WTC11 (cell line): Measurements from ENCODE around the gene FGF8. TPM values are rescaled to one million over a fixed set of nuclear protein-coding genes. Genes with fewer than 3 reads are reported as not detected.

ENCODE experiments used
- ATAC-seq: fragments of 200-7000 bp; cut with Tn5 transposase; 2 replicates; pipeline ENCODE4 v1.10.0; 2021; ENCODE audit warnings: mild to moderate bottlenecking, moderate library complexity
- CTCF ChIA-PET: fragments of 300-600 bp; sonication (Branson Sonifier 250); formaldehyde crosslinking; loops from one replicate; lab custom pipeline; 2021; ENCODE audit warnings: antibody characterized with exemption; lab: Charles Lee
- POLR2A ChIA-PET: fragments of 350-600 bp; sonication (Branson Sonifier 250); formaldehyde crosslinking; loops from one replicate; lab custom pipeline; 2021; ENCODE audit warnings: antibody characterized with exemption; lab: Charles Lee
- DNase-seq: peaks from one replicate; pipeline ENCODE4 v3.0.0; 2021; ENCODE audit warnings: low spot score
- H3K27ac Mint-ChIP-seq: 2 replicates; pipeline ENCODE4 v1.8.0; 2021; ENCODE audit warnings: mixed read lengths
- H3K27me3 Mint-ChIP-seq: 2 replicates; pipeline ENCODE4 v1.8.0; 2021; ENCODE audit warnings: low read depth, mild to moderate bottlenecking, moderate library complexity, mixed read lengths
- H3K36me3 Mint-ChIP-seq: 2 replicates; pipeline ENCODE4 v1.8.0; 2021; ENCODE audit warnings: mixed read lengths
- H3K4me1 Mint-ChIP-seq: 2 replicates; pipeline ENCODE4 v1.8.0; 2022; ENCODE audit warnings: mixed read lengths
- H3K4me3 Mint-ChIP-seq: 2 replicates; pipeline ENCODE4 v1.8.0; 2021; ENCODE audit warnings: mild to moderate bottlenecking, moderate library complexity, mixed read lengths
- H3K9me3 Mint-ChIP-seq: 2 replicates; pipeline ENCODE4 v1.8.0; 2021; ENCODE audit warnings: mixed read lengths
- AFF4 ChIP-seq: sonication (generic); formaldehyde crosslinking; IDR thresholded peaks from 2 replicates; pipeline ENCODE4 v1.8.1; 2023; ENCODE audit warnings: mild to moderate bottlenecking, missing genetic modification reagents, borderline replicate concordance
- ATF6 ChIP-seq: sonication (generic); formaldehyde crosslinking; IDR thresholded peaks from 2 replicates; pipeline ENCODE4 v1.8.1; 2023; ENCODE audit warnings: mild to moderate bottlenecking, missing genetic modification reagents
- CBFB ChIP-seq: sonication (generic); formaldehyde crosslinking; IDR thresholded peaks from 2 replicates; pipeline ENCODE4 v1.8.1; 2022; ENCODE audit warnings: mild to moderate bottlenecking, low read depth, missing genetic modification reagents
- CREB1 ChIP-seq: sonication (generic); formaldehyde crosslinking; IDR thresholded peaks from 2 replicates; pipeline ENCODE4 v1.8.0; 2023; ENCODE audit warnings: mild to moderate bottlenecking, missing genetic modification reagents
- CREM ChIP-seq: sonication (generic); formaldehyde crosslinking; IDR thresholded peaks from 2 replicates; pipeline ENCODE4 v1.8.1; 2022; ENCODE audit warnings: mild to moderate bottlenecking, missing genetic modification reagents, moderate library complexity
- CTCF ChIP-seq: fragments of 200-600 bp; IDR thresholded peaks from 2 replicates; pipeline ENCODE4 v1.8.0; 2022; ENCODE audit warnings: antibody characterized with exemption
- E2F1 ChIP-seq: sonication (generic); formaldehyde crosslinking; IDR thresholded peaks from 2 replicates; pipeline ENCODE4 v1.8.0; 2022; ENCODE audit warnings: mild to moderate bottlenecking, missing genetic modification reagents
- ETV6 ChIP-seq: sonication (generic); formaldehyde crosslinking; IDR thresholded peaks from 2 replicates; pipeline ENCODE4 v1.8.1; 2022; ENCODE audit warnings: mild to moderate bottlenecking, missing genetic modification reagents
- JAZF1 ChIP-seq: fragments of 250-450 bp; sonication (Bioruptor Pico); IDR thresholded peaks from 2 replicates; pipeline ENCODE4 v1.9.0; 2021; ENCODE audit warnings: moderate library complexity, mild to moderate bottlenecking, inconsistent platforms
- NFYB ChIP-seq: sonication (generic); formaldehyde crosslinking; conservative IDR thresholded peaks from 2 replicates; pipeline ENCODE4 v1.8.0; 2022; ENCODE audit warnings: low read depth, missing genetic modification reagents
- NR3C1 ChIP-seq: sonication (generic); formaldehyde crosslinking; conservative IDR thresholded peaks from 2 replicates; pipeline ENCODE4 v1.8.1; 2023; ENCODE audit warnings: low read depth, mild to moderate bottlenecking, missing genetic modification reagents
- PRDM15 ChIP-seq: sonication (generic); formaldehyde crosslinking; IDR thresholded peaks from 2 replicates; pipeline ENCODE4 v1.8.0; 2022; ENCODE audit warnings: missing genetic modification reagents
- SMAD3 ChIP-seq: sonication (generic); formaldehyde crosslinking; IDR thresholded peaks from 2 replicates; pipeline ENCODE4 v1.8.0; 2022; ENCODE audit warnings: missing genetic modification reagents, mild to moderate bottlenecking, borderline replicate concordance
- TEAD4 ChIP-seq: sonication (generic); formaldehyde crosslinking; IDR thresholded peaks from 2 replicates; pipeline ENCODE4 v1.8.0; 2022; ENCODE audit warnings: mild to moderate bottlenecking, missing genetic modification reagents
- ZNF263 ChIP-seq: sonication (generic); formaldehyde crosslinking; IDR thresholded peaks from 2 replicates; pipeline ENCODE4 v1.8.1; 2022; ENCODE audit warnings: low read depth, mild to moderate bottlenecking, moderate library complexity, missing genetic modification reagents
- ZSCAN18 ChIP-seq: fragments of 250-450 bp; sonication (Bioruptor Pico); IDR thresholded peaks from 2 replicates; pipeline ENCODE4 v2.1.2; 2022; ENCODE audit warnings: mild to moderate bottlenecking, moderate library complexity
- total RNA-seq: library from RNA; stranded (reverse); gene quantifications from 3 replicates; pipeline ENCODE4 v1.2.3, GENCODE V29; 2021

FGF8 gene
- total RNA-seq, 1 experiment from 2014 or later = 28.9 TPM

- DNase-seq (no peak), ATAC-seq (no peak)
- TF ChIP-seq ZNF263 (CRISPR knock-in tag) (no peak), E2F1 (no peak), NFYB (CRISPR knock-in tag) (no peak), NR3C1 (CRISPR knock-in tag) (no peak), ETV6 (CRISPR knock-in tag) (no peak), JAZF1 (CRISPR knock-in tag) (no peak), CREM (CRISPR knock-in tag) (no peak), CTCF (no peak), CREB1 (no peak), AFF4 (CRISPR knock-in tag) (no peak), CBFB (CRISPR knock-in tag) (no peak), ZSCAN18 (CRISPR knock-in tag) (no peak), ATF6 (CRISPR knock-in tag) (no peak), TEAD4 (CRISPR knock-in tag) (no peak), PRDM15 (CRISPR knock-in tag) (no peak), SMAD3 (CRISPR knock-in tag) (no peak)
- ChIA-PET CTCF (interaction anchor here (1.4 to 11.0 kb wide), 2 partner anchors 29 to 175 kb away, joined by 5 to 370 read pairs; no protein-coding TSS in a partner anchor), POLR2A (no interaction called here)
- peaks cover 56% of the 10 kb centered on the region for H3K27me3 Mint-ChIP-seq
- H3K9me3 Mint-ChIP-seq = no peaks in the 10 kb centered on the region
- H3K36me3 Mint-ChIP-seq = no peaks in the 10 kb centered on the region
- peaks cover 60% of the 10 kb centered on the region for H3K4me1 Mint-ChIP-seq
- peak overlapping the region; percentile 81 for H3K4me3 Mint-ChIP-seq
- H3K27ac Mint-ChIP-seq = no peak overlapping the region
Observed at GRCh38 chr10:101777619-101778145, 1.8 kb upstream of the FGF8 start.
